Endothelial cell of umbilical vein (primary cell): ENCODE data around the gene FIS1. TPM values are rescaled to one million over a fixed set of nuclear protein-coding genes. Genes with fewer than 3 reads are reported as not detected.

Experiments
- BruUV-seq: library from RNA; stranded (reverse); fragments of 400-500 nt; replicated peaks from 2 replicates; lab custom pipeline; 2021; lab: Mats Ljungman, UMichigan
- CTCF ChIA-PET: fragments of 300-600, 350-600 bp; sonication (Branson Sonifier 250); formaldehyde crosslinking; loops from one replicate; lab custom pipeline; 2021; ENCODE audit warnings: antibody characterized with exemption, inconsistent platforms; lab: Charles Lee
- POLR2A ChIA-PET: fragments of 300-600, 350-600 bp; sonication (Branson Sonifier 250); formaldehyde crosslinking; loops from one replicate; lab custom pipeline; 2021; ENCODE audit warnings: antibody characterized with exemption, inconsistent platforms; lab: Charles Lee
- DNase-seq: peaks from one replicate; pipeline ENCODE4 v3.0.0-alpha.2; 2011; ENCODE audit warnings: low read depth, low spot score
- FAIRE-seq: peaks from 2 replicates; lab custom pipeline; 2011; peaks lifted over from hg19 to GRCh38; lab: Jason Lieb, UNC
- H2AFZ ChIP-seq: 2 replicates; pipeline ENCODE4 v1.6.0; 2012; ENCODE audit warnings: low read depth, low read length, control low read depth, inconsistent platforms
- H3K27ac ChIP-seq: 2 replicates; pipeline ENCODE4 v1.5.1; 2011; ENCODE audit warnings: low read depth, mild to moderate bottlenecking, control low read depth, low read length, moderate library complexity; ENCODE audit not compliant: insufficient read depth
- H3K27me3 ChIP-seq, 2 experiments: 2 replicates each; pipeline versions ENCODE4 v1.6.0 to v1.6.1; 2011; ENCODE audit warnings: low read length in 2 of 2, mixed read lengths in 1 of 2; ENCODE audit not compliant: control insufficient read depth in 2 of 2, insufficient read depth in 2 of 2
- H3K36me3 ChIP-seq, 2 experiments: 2 replicates in 1 of 2; 3 replicates in 1 of 2; pipeline ENCODE4 v1.5.1; 2011; ENCODE audit warnings: low read length in 2 of 2, mild to moderate bottlenecking in 1 of 2, moderate library complexity in 1 of 2; ENCODE audit not compliant: control insufficient read depth in 2 of 2, insufficient read depth in 2 of 2; ENCODE audit errors: extremely low read depth in 1 of 2
- H3K4me1 ChIP-seq: 3 replicates; pipeline ENCODE4 v1.5.1; 2011; ENCODE audit warnings: mild to moderate bottlenecking, low read length; ENCODE audit not compliant: control insufficient read depth, insufficient read depth; ENCODE audit errors: extremely low read depth
- H3K4me2 ChIP-seq: 2 replicates; pipeline ENCODE4 v1.6.1; 2011; ENCODE audit warnings: low read length, control low read depth, mixed read lengths; ENCODE audit not compliant: insufficient read depth
- H3K4me3 ChIP-seq, 3 experiments: fragments of 200-600 bp in 1 of 3; sonication (generic), shearing (Covaris generic) in 1 of 3; replicated peaks in 1 of 3; 2 replicates each; pipeline ENCODE4 v1.5.1; 2011 to 2016; ENCODE audit warnings: control low read depth in 3 of 3, low read length in 3 of 3, mild to moderate bottlenecking in 2 of 3, inconsistent platforms in 1 of 3, low read depth in 1 of 3, moderate library complexity in 1 of 3; ENCODE audit not compliant: insufficient read depth in 1 of 3
- H3K79me2 ChIP-seq: 2 replicates; pipeline ENCODE4 v1.6.0; 2012; ENCODE audit warnings: low read length, inconsistent platforms; ENCODE audit not compliant: control insufficient read depth, insufficient read depth
- H3K9ac ChIP-seq: replicated peaks from 2 replicates; pipeline ENCODE3; 2011; ENCODE audit warnings: low read length, control low read depth; ENCODE audit not compliant: insufficient read depth; ENCODE audit errors: extremely low read depth
- H3K9me1 ChIP-seq: replicated peaks from 3 replicates; pipeline ENCODE4 v1.6.0; 2011; ENCODE audit warnings: mild to moderate bottlenecking, low read length; ENCODE audit not compliant: control insufficient read depth, insufficient read depth; ENCODE audit errors: extremely low read depth
- H3K9me3 ChIP-seq: replicated peaks from 2 replicates; pipeline ENCODE4 v1.5.1; 2012; ENCODE audit warnings: low read length, inconsistent platforms; ENCODE audit not compliant: control insufficient read depth, insufficient read depth
- H4K20me1 ChIP-seq: replicated peaks from 2 replicates; pipeline ENCODE3; 2011; ENCODE audit warnings: mild to moderate bottlenecking, low read length; ENCODE audit not compliant: control insufficient read depth, insufficient read depth; ENCODE audit errors: extremely low read depth
- EZH2 ChIP-seq: IDR thresholded peaks from 2 replicates; pipeline ENCODE4 v1.6.1; 2012; ENCODE audit warnings: borderline replicate concordance, low read depth, mild to moderate bottlenecking, moderate library complexity, low read length, inconsistent platforms; ENCODE audit not compliant: severe bottlenecking
- FOS ChIP-seq: IDR thresholded peaks from 2 replicates; pipeline ENCODE4 v1.6.1; 2011; ENCODE audit warnings: mild to moderate bottlenecking, low read length, moderate library complexity, borderline replicate concordance; ENCODE audit not compliant: insufficient read depth
- GATA2 ChIP-seq: IDR thresholded peaks from 2 replicates; pipeline ENCODE4 v1.7.0; 2011; ENCODE audit warnings: low read depth, mild to moderate bottlenecking, moderate library complexity, mixed read lengths, low read length; ENCODE audit not compliant: insufficient read length, insufficient read depth
- JUN ChIP-seq: IDR thresholded peaks from 2 replicates; pipeline ENCODE4 v1.6.1; 2011; ENCODE audit warnings: borderline replicate concordance, low read depth; ENCODE audit not compliant: insufficient read length, insufficient read depth
- MYC ChIP-seq: IDR thresholded peaks from one replicate; pipeline ENCODE4 v1.6.1; 2011; ENCODE audit warnings: mild to moderate bottlenecking, low read depth, low read length
- POLR2A ChIP-seq: IDR thresholded peaks from 2 replicates; pipeline ENCODE4 v1.6.1; 2012; ENCODE audit warnings: low read depth, mild to moderate bottlenecking, control low read depth, low read length
- POLR2AphosphoS5 ChIP-seq: IDR thresholded peaks from 2 replicates; pipeline ENCODE4 v1.6.1; 2012; ENCODE audit warnings: low read depth, mild to moderate bottlenecking, control low read depth, low read length, moderate library complexity; ENCODE audit not compliant: insufficient read depth
- dilution Hi-C: fragments of 300-500 bp; cut with MboI; formaldehyde crosslinking; loops from one replicate; pipeline ENCODE4 v1.15.0; 2019; ENCODE audit warnings: low sequenced_read_pairs; ENCODE audit not compliant: extremely low pct_ligation_motif_present
- intact Hi-C: fragments of 100-400 bp; cut with micrococcal nuclease; formaldehyde crosslinking; loops from one replicate; pipeline ENCODE4 v1.10.0; 2022
- polyA plus RNA-seq, 4 experiments: library from polyadenylated mRNA; depleted of rRNA in 3 of 4; stranded (reverse) in 3 of 4; unstranded in 1 of 4; fragments of >200 nt; gene quantifications; 2 replicates each; pipeline versions ENCODE4 v1.2.1 to v1.2.3, GENCODE V29; 2011 to 2012; ENCODE audit warnings: missing spikeins in 1 of 4
- total RNA-seq: library from RNA; stranded (reverse); gene quantifications from 2 replicates; pipeline ENCODE4 v1.2.3, GENCODE V29; 2021
- TF ChIP-seq, protein P1 (sequence below): IDR thresholded peaks from 2 replicates; pipeline ENCODE4 v1.6.1; 2011; ENCODE audit not compliant: insufficient read depth, insufficient read length
- TF ChIP-seq, protein P2 (sequence below), 2 donors: IDR thresholded peaks; 1 replicate in 1 of 2; 2 replicates in 1 of 2; pipeline ENCODE4 v1.5.1; 2011; ENCODE audit warnings: low read length in 2 of 2, mild to moderate bottlenecking in 2 of 2, moderate library complexity in 2 of 2, control low read depth in 1 of 2, inconsistent platforms in 1 of 2, low read depth in 1 of 2; ENCODE audit not compliant: insufficient read depth in 1 of 2; ENCODE audit errors: extremely low read depth in 1 of 2

FIS1 gene
- total and polyA plus RNA-seq, 2 donors (not counting 3 experiments of a cell fraction or from before 2014, with no cell fraction given): 132 to 330 TPM

DNA sequence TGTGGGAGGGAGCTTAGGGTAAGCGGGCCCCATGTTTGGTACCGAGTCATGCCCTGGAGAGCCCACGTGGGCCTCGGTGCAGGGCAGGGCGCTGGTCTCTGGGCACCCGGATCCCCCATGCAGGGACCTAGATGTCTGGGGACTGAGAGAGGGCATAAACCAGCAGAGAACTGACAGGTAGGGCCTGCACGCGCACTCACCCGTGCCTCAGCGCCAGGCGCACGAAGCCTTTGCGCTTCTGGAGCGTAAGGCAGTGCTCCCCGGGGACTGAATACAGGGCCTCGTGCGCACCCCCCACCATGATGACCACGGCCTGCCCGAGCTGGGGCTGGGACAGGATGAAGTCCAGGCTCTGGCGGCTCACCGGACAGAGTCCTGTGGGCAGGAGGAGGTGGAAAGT lies 46.9 kb downstream of the FIS1 start:
- BruUV-seq: no TSS peak
- Histone ChIP-seq H3K4me2 (no peak overlapping the region), H3K4me1 (peaks cover 5% of the 10 kb centered on the region), H3K27ac (no peak overlapping the region), H3K27me3 (peaks cover 23 to 27% of the 10 kb centered on the region in 2 experiments), H3K4me3 (no peak overlapping the region), H2AFZ (no peak overlapping the region), H3K36me3 (no peaks in the 10 kb centered on the region), H3K79me2 (no peaks in the 10 kb centered on the region), H3K9me1 (no peaks in the 10 kb centered on the region), H3K9me3 (no peaks in the 10 kb centered on the region), H4K20me1 (no peaks in the 10 kb centered on the region), H3K9ac (no peak overlapping the region)
- intact Hi-C loops (no loop called here), dilution Hi-C loops (no loop called here)
- no peak for TF ChIP-seq POLR2A
- TF ChIP-seq, protein P1, sequence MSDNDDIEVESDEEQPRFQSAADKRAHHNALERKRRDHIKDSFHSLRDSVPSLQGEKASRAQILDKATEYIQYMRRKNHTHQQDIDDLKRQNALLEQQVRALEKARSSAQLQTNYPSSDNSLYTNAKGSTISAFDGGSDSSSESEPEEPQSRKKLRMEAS: no peak
- no peak for TF ChIP-seq EZH2
- TF ChIP-seq GATA2: no peak
- ChIA-PET CTCF (no interaction called here), POLR2A (no interaction called here)
- no peak for FAIRE-seq
- no peak for DNase-seq

DNA sequence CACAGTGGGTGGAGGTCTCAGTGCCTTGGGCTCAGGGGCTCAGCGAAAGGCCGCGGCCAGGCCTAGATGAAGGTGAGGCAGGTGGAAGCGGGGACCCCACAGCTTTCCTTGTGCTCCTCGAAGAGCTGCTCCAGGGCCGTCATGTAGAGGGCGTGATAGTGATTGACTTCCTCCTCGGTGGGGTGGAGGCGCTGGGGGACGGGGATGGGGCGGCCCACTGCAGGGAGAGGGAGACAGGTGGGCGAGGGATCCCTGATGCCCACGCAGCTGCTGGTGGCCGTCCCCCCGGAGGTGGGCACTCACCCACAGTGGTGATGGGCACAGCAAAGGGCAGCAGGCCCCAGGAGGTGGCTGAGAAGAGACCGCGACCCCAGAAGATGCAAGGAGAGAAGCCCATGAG lies 49.0 kb downstream of the FIS1 start:
- no peaks in the 10 kb centered on the region for H4K20me1 ChIP-seq
- no peak overlapping the region for H3K4me2 ChIP-seq
- no peak overlapping the region for H2AFZ ChIP-seq
- no peak overlapping the region for H3K4me3 ChIP-seq
- peaks cover 6 to 7% of the 10 kb centered on the region in 2 experiments for H3K27me3 ChIP-seq
- FAIRE-seq (no peak), DNase-seq (no peak)
- TF ChIP-seq JUN (no peak), EZH2 (no peak), FOS (no peak), GATA2 (no peak), POLR2A (no peak), POLR2AphosphoS5 (no peak), MYC (no peak)
- TF ChIP-seq, protein P2, sequence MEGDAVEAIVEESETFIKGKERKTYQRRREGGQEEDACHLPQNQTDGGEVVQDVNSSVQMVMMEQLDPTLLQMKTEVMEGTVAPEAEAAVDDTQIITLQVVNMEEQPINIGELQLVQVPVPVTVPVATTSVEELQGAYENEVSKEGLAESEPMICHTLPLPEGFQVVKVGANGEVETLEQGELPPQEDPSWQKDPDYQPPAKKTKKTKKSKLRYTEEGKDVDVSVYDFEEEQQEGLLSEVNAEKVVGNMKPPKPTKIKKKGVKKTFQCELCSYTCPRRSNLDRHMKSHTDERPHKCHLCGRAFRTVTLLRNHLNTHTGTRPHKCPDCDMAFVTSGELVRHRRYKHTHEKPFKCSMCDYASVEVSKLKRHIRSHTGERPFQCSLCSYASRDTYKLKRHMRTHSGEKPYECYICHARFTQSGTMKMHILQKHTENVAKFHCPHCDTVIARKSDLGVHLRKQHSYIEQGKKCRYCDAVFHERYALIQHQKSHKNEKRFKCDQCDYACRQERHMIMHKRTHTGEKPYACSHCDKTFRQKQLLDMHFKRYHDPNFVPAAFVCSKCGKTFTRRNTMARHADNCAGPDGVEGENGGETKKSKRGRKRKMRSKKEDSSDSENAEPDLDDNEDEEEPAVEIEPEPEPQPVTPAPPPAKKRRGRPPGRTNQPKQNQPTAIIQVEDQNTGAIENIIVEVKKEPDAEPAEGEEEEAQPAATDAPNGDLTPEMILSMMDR (IDR thresholded peaks at IDR 0.05; ENCODE audit: extremely low read depth in 1 of 2, insufficient read depth in 1 of 2, low read depth in 1 of 2, low read length in 2 of 2): no peak
- TF ChIP-seq, protein P1: no peak
- H3K27ac ChIP-seq: no peak overlapping the region
- intact Hi-C loops: no loop called here
- CTCF ChIA-PET: interaction anchor here (0.7 to 7.6 kb wide), 3 partner anchors 21 to 87 kb away, joined by 4 to 266 read pairs (median 4); partner anchors contain the start of genes PLOD3 and ZNHIT1
- H3K79me2 ChIP-seq: no peaks in the 10 kb centered on the region
- no peaks in the 10 kb centered on the region for H3K4me1 ChIP-seq
- BruUV-seq: no TSS peak
- no peaks in the 10 kb centered on the region for H3K36me3 ChIP-seq
- H3K9me3 ChIP-seq: no peaks in the 10 kb centered on the region
- H3K9me1 ChIP-seq: no peaks in the 10 kb centered on the region
- H3K9ac ChIP-seq: no peak overlapping the region
- dilution Hi-C loops: no loop called here
- POLR2A ChIA-PET: no interaction called here
